Astrocyte (in vitro differentiated cells and primary cell): Measurements from ENCODE around the gene SMC3. TPM values are rescaled to one million over a fixed set of nuclear protein-coding genes. Genes with fewer than 3 reads are reported as not detected.

ENCODE experiments used
- DNase-seq: peaks from one replicate; pipeline ENCODE4 v3.0.0-alpha.2; 2010; ENCODE audit warnings: low read depth
- FAIRE-seq: peaks from 2 replicates; lab custom pipeline; 2011; peaks lifted over from hg19 to GRCh38; lab: Jason Lieb, UNC
- H2AFZ ChIP-seq: 2 replicates; pipeline ENCODE4 v1.6.0; 2012; ENCODE audit warnings: low read depth, low read length, inconsistent platforms
- H3K27ac ChIP-seq: 2 replicates; pipeline ENCODE4 v1.5.1; 2011; ENCODE audit warnings: low read depth, low read length, inconsistent platforms
- H3K27me3 ChIP-seq: 2 replicates; pipeline ENCODE4 v1.6.0; 2011; ENCODE audit warnings: low read length, inconsistent platforms; ENCODE audit not compliant: insufficient read depth
- H3K36me3 ChIP-seq: 2 replicates; pipeline ENCODE4 v1.5.1; 2011; ENCODE audit warnings: low read length, inconsistent platforms; ENCODE audit not compliant: insufficient read depth
- H3K4me1 ChIP-seq: 2 replicates; pipeline ENCODE4 v1.5.1; 2011; ENCODE audit warnings: low read length, inconsistent platforms; ENCODE audit not compliant: insufficient read depth
- H3K4me2 ChIP-seq: 2 replicates; pipeline ENCODE4 v1.6.0; 2012; ENCODE audit warnings: low read length, inconsistent platforms
- H3K4me3 ChIP-seq: 2 replicates; pipeline ENCODE4 v1.5.1; 2011; ENCODE audit warnings: low read depth, mild to moderate bottlenecking, low read length, inconsistent platforms; ENCODE audit not compliant: insufficient read depth
- H3K79me2 ChIP-seq: 2 replicates; pipeline ENCODE4 v1.6.0; 2012; ENCODE audit warnings: mild to moderate bottlenecking, low read length, inconsistent platforms; ENCODE audit not compliant: insufficient read depth
- H3K9ac ChIP-seq: 2 replicates; pipeline ENCODE4 v1.6.0; 2012; ENCODE audit warnings: mild to moderate bottlenecking, low read length, inconsistent platforms
- H3K9me3 ChIP-seq: 2 replicates; pipeline ENCODE4 v1.5.1; 2012; ENCODE audit warnings: low read depth, mild to moderate bottlenecking, low read length, inconsistent platforms; ENCODE audit not compliant: insufficient read depth
- H4K20me1 ChIP-seq: 2 replicates; pipeline ENCODE4 v1.6.0; 2012; ENCODE audit warnings: low read length, inconsistent platforms; ENCODE audit not compliant: insufficient read depth
- H3K27ac Mint-ChIP-seq: one replicate; pipeline ENCODE4 v1.8.0; 2021; ENCODE audit warnings: mild to moderate bottlenecking, mixed read lengths; ENCODE audit not compliant: unreplicated experiment
- H3K27me3 Mint-ChIP-seq: one replicate; pipeline ENCODE4 v1.8.0; 2021; ENCODE audit warnings: low read depth, mixed read lengths; ENCODE audit not compliant: unreplicated experiment
- H3K36me3 Mint-ChIP-seq: one replicate; pipeline ENCODE4 v1.8.0; 2021; ENCODE audit warnings: low read depth, mixed read lengths; ENCODE audit not compliant: unreplicated experiment
- H3K4me1 Mint-ChIP-seq: one replicate; pipeline ENCODE4 v1.8.0; 2021; ENCODE audit warnings: low read depth, mixed read lengths; ENCODE audit not compliant: unreplicated experiment
- H3K4me3 Mint-ChIP-seq: one replicate; pipeline ENCODE4 v1.8.0; 2021; ENCODE audit warnings: mild to moderate bottlenecking, moderate library complexity, mixed read lengths; ENCODE audit not compliant: unreplicated experiment
- H3K9me3 Mint-ChIP-seq: one replicate; pipeline ENCODE4 v1.8.0; 2021; ENCODE audit warnings: mild to moderate bottlenecking, mixed read lengths; ENCODE audit not compliant: unreplicated experiment
- CTCF ChIP-seq: IDR thresholded peaks from 2 replicates; pipeline ENCODE4 v1.5.1; 2011; ENCODE audit warnings: low read depth, mild to moderate bottlenecking, inconsistent platforms, low read length, moderate library complexity; ENCODE audit not compliant: insufficient read depth
- EZH2 ChIP-seq: IDR thresholded peaks from 2 replicates; pipeline ENCODE4 v1.6.1; 2012; ENCODE audit warnings: mild to moderate bottlenecking, low read length, inconsistent platforms; ENCODE audit not compliant: insufficient read depth
- total RNA-seq: library from RNA; stranded (reverse); gene quantifications from 2 replicates; pipeline ENCODE4 v1.2.1, GENCODE V29; 2021

Gene SMC3
- total RNA-seq, 1 donor from 2014 or later, result 27.2 TPM

- H3K4me2 ChIP-seq, result peak overlapping the region; percentile 56
- no peaks in the 10 kb centered on the region for H3K27me3 ChIP-seq
- no peak overlapping the region for H2AFZ ChIP-seq
- H3K9me3 ChIP-seq, result no peaks in the 10 kb centered on the region
- Mint-ChIP-seq H3K27ac (no peak overlapping the region), H3K4me1 (peaks cover 10% of the 10 kb centered on the region), H3K4me3 (no peak overlapping the region), H3K9me3 (no peaks in the 10 kb centered on the region), H3K27me3 (no peaks in the 10 kb centered on the region), H3K36me3 (no peaks in the 10 kb centered on the region)
- no peaks in the 10 kb centered on the region for H3K36me3 ChIP-seq
- TF ChIP-seq EZH2, result no peak
- TF ChIP-seq CTCF, result no peak
- no peaks in the 10 kb centered on the region for H3K79me2 ChIP-seq
- peak; percentile 32 for FAIRE-seq
- H3K4me1 ChIP-seq, result peaks cover 5% of the 10 kb centered on the region
- no peak overlapping the region for H3K4me3 ChIP-seq
- DNase-seq, result peak; percentile 90
- no peak overlapping the region for H3K9ac ChIP-seq
- no peaks in the 10 kb centered on the region for H4K20me1 ChIP-seq
- H3K27ac ChIP-seq, result no peak overlapping the region
Measured at GRCh38 chr10:110651044-110651958, 83.8 kb downstream of the SMC3 start.

GRCh38 chr10:110652475-110653118 lies 85.1 kb downstream of the SMC3 start:
- Histone ChIP-seq H3K27me3 (no peaks in the 10 kb centered on the region), H3K36me3 (no peaks in the 10 kb centered on the region), H3K4me3 (no peak overlapping the region), H3K79me2 (no peaks in the 10 kb centered on the region), H3K4me1 (peaks cover 5% of the 10 kb centered on the region), H2AFZ (no peak overlapping the region), H3K9ac (no peak overlapping the region), H3K4me2 (no peak overlapping the region), H3K9me3 (no peaks in the 10 kb centered on the region), H4K20me1 (no peaks in the 10 kb centered on the region), H3K27ac (no peak overlapping the region)
- H3K4me1 Mint-ChIP-seq, result peaks cover 10% of the 10 kb centered on the region
- no peaks in the 10 kb centered on the region for H3K27me3 Mint-ChIP-seq
- H3K27ac Mint-ChIP-seq, result no peak overlapping the region
- no peak for DNase-seq
- no peaks in the 10 kb centered on the region for H3K36me3 Mint-ChIP-seq
- H3K9me3 Mint-ChIP-seq, result no peaks in the 10 kb centered on the region
- FAIRE-seq, result no peak
- no peak overlapping the region for H3K4me3 Mint-ChIP-seq
- no peak for TF ChIP-seq CTCF
- no peak for TF ChIP-seq EZH2

Other genes starting within 250 kb of the SMC3 start
- 35.0 and 36.4 TPM in 2 replicates for gene DUSP5, start 69.8 kb upstream of the SMC3 start, total RNA-seq
- gene RBM20, start 76.6 kb downstream of the SMC3 start, total RNA-seq, result 1.5 TPM in 2 replicates